Activated T-helper 17 cell treated with anti-CD3 and anti-CD28 coated beads, Interleukin-2, amount 50 U/mL, for 72 hours (primary cell): ENCODE results near the gene PANX2. TPM values are rescaled to one million over a fixed set of nuclear protein-coding genes. Genes with fewer than 3 reads are reported as not detected.

Experiments used
- ATAC-seq: fragments of 150-1000 bp; cut with Tn5 transposase; replicated peaks from 2 replicates; pipeline ENCODE4 v1.10.0; 2021; ENCODE audit warnings: mild to moderate bottlenecking, moderate library complexity
- H3K27ac Mint-ChIP-seq: one replicate; pipeline ENCODE4 v1.8.0; 2022; ENCODE audit warnings: mixed read lengths
- H3K27me3 Mint-ChIP-seq: one replicate; pipeline ENCODE4 v1.8.0; 2022; ENCODE audit warnings: mixed read lengths
- H3K36me3 Mint-ChIP-seq: one replicate; pipeline ENCODE4 v1.8.0; 2022; ENCODE audit warnings: low read depth, mild to moderate bottlenecking, mixed read lengths
- H3K4me1 Mint-ChIP-seq: one replicate; pipeline ENCODE4 v1.8.0; 2022; ENCODE audit warnings: mixed read lengths
- H3K4me3 Mint-ChIP-seq: one replicate; pipeline ENCODE4 v1.8.0; 2022; ENCODE audit warnings: mild to moderate bottlenecking, mixed read lengths
- H3K9me3 Mint-ChIP-seq: one replicate; pipeline ENCODE4 v1.8.0; 2022; ENCODE audit warnings: mixed read lengths
- total RNA-seq, 2 donors: library from RNA; stranded (reverse); gene quantifications; one replicate each; pipeline ENCODE4 v1.2.3, GENCODE V29; 2022

PANX2 gene
- total RNA-seq, 2 donors from 2014 or later = 2.5 to 16.6 TPM

GRCh38 chr22:50222508-50222907 lies 52.0 kb downstream of the PANX2 start:
- Mint-ChIP-seq H3K27me3 (no peaks in the 10 kb centered on the region), H3K36me3 (peaks cover 56% of the 10 kb centered on the region), H3K27ac (no peak overlapping the region), H3K9me3 (no peaks in the 10 kb centered on the region), H3K4me3 (no peak overlapping the region), H3K4me1 (no peaks in the 10 kb centered on the region)
- no peak for ATAC-seq

- Mint-ChIP-seq H3K4me3 (no peak overlapping the region), H3K27ac (no peak overlapping the region), H3K4me1 (peaks cover 6% of the 10 kb centered on the region), H3K9me3 (no peaks in the 10 kb centered on the region), H3K27me3 (no peaks in the 10 kb centered on the region), H3K36me3 (peaks cover 60% of the 10 kb centered on the region)
- no peak for ATAC-seq
Observed at GRCh38 chr22:50224071-50224470, 53.5 kb downstream of the PANX2 start.

DNA sequence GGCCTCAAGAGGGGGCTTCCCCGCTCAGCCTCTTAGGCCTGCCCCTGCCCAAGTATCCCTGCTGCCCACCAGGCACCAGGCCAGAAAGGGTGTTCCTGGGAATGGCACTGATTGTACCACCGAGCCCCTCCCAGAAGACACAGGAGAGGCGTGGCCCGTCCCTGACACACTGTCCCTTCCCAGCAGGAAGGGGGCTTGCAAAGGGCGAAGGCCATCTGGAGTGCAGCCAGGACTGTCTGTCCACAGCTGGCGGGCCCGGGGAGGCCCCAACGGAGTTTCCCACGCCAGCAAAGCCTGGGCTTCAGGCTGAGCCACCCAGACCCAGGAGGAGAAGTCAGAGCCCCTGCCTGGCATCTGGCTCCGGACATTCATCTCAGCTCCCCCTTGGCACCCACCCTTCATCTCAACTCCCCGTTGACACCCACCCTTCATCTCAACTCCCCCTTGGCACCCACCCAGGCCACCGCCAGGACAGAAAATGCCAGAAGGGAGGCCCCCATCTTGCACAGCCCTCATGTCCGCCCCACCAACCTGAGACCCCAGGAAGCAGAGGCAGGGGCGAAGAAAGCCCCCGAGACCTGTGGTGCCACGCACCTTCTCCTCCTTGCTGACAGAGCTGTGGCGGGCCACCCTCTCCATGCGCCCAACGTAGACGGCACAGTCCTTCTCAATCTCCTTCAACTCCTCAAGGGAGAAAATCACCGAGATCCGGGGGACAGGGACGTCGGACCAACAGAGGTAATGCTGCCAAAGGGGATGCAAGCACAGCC lies 54.9 kb downstream of the PANX2 start:
- Mint-ChIP-seq H3K4me3 (no peak overlapping the region), H3K9me3 (no peaks in the 10 kb centered on the region), H3K27ac (no peak overlapping the region), H3K27me3 (no peaks in the 10 kb centered on the region), H3K4me1 (peaks cover 10% of the 10 kb centered on the region), H3K36me3 (peaks cover 71% of the 10 kb centered on the region)
- no peak for ATAC-seq

GRCh38 chr22:50226063-50226874 lies 55.7 kb downstream of the PANX2 start:
- no peaks in the 10 kb centered on the region for H3K9me3 Mint-ChIP-seq
- H3K27ac Mint-ChIP-seq = no peak overlapping the region
- no peak for ATAC-seq
- H3K4me1 Mint-ChIP-seq = peaks cover 10% of the 10 kb centered on the region
- peaks cover 70% of the 10 kb centered on the region for H3K36me3 Mint-ChIP-seq
- no peaks in the 10 kb centered on the region for H3K27me3 Mint-ChIP-seq
- H3K4me3 Mint-ChIP-seq = no peak overlapping the region

DNA sequence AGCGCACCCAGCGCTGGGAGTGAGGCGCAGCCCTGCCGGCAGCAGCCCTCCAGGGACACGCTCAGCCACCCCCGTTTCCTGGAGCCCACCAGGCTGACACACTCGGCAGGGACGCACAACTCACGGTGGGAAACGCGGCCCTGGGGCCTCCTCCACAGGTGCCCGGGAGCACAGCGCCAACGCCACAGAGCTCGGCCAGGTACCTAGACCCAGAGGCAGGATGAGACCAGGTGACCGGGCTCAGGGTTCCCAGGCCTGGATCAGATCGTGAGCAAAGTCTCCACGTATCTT lies 56.3 kb downstream of the PANX2 start:
- Mint-ChIP-seq H3K27me3 (no peaks in the 10 kb centered on the region), H3K27ac (no peak overlapping the region), H3K4me1 (peaks cover 10% of the 10 kb centered on the region), H3K4me3 (no peak overlapping the region), H3K9me3 (no peaks in the 10 kb centered on the region), H3K36me3 (peaks cover 74% of the 10 kb centered on the region)
- no peak for ATAC-seq

DNA sequence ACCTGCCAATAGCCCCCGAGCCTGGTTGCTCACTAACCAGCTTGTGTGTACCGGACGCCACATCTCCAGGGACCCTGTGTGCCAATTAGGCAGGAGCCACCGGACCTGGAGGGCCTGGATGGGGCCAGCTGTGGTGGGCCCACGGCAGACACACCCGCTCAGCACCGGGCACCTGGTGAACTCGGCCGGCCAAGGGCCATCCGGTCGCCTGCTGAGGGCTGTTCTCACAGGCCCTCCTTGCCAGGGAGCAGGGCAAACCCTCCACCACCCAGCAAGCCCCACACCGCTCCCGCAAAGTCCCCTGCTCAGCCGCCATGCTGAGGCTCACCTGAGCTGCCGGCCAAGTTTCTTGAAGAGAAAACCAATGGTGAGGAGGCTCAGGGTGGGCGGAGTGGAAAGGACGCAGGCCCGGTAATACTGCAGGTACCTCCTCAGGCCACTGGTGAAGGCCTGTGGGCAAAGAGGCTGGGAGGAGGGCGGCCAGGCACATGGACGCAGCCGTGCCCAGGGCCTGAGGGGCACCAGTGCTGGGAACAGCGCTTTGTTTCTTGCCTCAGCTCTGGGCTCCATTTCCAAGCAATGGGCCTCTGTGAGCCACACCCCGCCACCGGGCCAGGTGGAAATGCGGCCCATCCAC lies 57.2 kb downstream of the PANX2 start:
- no peaks in the 10 kb centered on the region for H3K9me3 Mint-ChIP-seq

GRCh38 chr22:50228366-50228765 lies 57.8 kb downstream of the PANX2 start:
- peaks cover 10% of the 10 kb centered on the region for H3K4me1 Mint-ChIP-seq
- peak overlapping the region; percentile 51 for H3K27ac Mint-ChIP-seq
- H3K36me3 Mint-ChIP-seq = peaks cover 74% of the 10 kb centered on the region
- no peak overlapping the region for H3K4me3 Mint-ChIP-seq
- no peaks in the 10 kb centered on the region for H3K9me3 Mint-ChIP-seq
- ATAC-seq = no peak
- H3K27me3 Mint-ChIP-seq = no peaks in the 10 kb centered on the region

More for the DNA sequence above, 57.2 kb downstream of the PANX2 start:
- Mint-ChIP-seq H3K27me3 (no peaks in the 10 kb centered on the region), H3K4me3 (no peak overlapping the region), H3K4me1 (peaks cover 10% of the 10 kb centered on the region), H3K27ac (no peak overlapping the region), H3K36me3 (peaks cover 74% of the 10 kb centered on the region)
- no peak for ATAC-seq

DNA sequence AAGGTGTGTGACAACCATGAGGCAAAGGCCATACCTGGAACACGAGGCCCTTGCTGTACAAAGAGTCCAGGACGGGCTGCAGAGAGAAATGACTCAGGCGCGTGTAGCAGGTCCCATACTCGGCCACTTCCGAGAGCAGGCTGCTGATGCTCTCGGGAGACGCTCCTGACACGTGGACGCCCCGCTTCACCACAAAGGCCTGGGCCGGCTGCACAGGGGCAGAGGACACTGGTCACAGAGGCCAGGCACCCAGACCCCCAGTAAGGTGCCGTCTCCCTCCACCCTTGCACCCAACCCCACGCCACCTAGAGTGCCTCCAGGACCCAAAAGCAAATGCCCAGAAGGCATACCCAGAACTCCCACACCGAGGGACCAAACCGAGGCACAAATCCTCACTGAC lies 58.8 kb downstream of the PANX2 start:
- no peaks in the 10 kb centered on the region for H3K27me3 Mint-ChIP-seq
- peaks cover 17% of the 10 kb centered on the region for H3K4me1 Mint-ChIP-seq
- H3K36me3 Mint-ChIP-seq = peaks cover 74% of the 10 kb centered on the region
- H3K4me3 Mint-ChIP-seq = no peak overlapping the region
- H3K9me3 Mint-ChIP-seq = no peaks in the 10 kb centered on the region
- H3K27ac Mint-ChIP-seq = peak overlapping the region; percentile 69
- ATAC-seq = no peak

Other genes with a start within 250 kb of the PANX2 start
- gene PIM3, start 210.0 kb upstream of the PANX2 start, total RNA-seq = 100 to 1,000 TPM in 1 of 2 donors, 10 to 100 TPM in 1; 94.8 to 235 TPM
- under 1 TPM; 0.09 to 0.42 TPM for gene IL17REL, start 158.0 kb upstream of the PANX2 start, total RNA-seq
- not detected for gene TTLL8, start 112.4 kb upstream of the PANX2 start, total RNA-seq
- under 1 TPM in 1 of 2 donors, not detected in 1; 0.13 TPM for gene MLC1, start 85.3 kb upstream of the PANX2 start, total RNA-seq
- gene MOV10L1, start 80.7 kb upstream of the PANX2 start, total RNA-seq = not detected
- 100 to 1,000 TPM in 1 of 2 donors, 10 to 100 TPM in 1; 70.1 to 116 TPM for gene TRABD, start 15.2 kb downstream of the PANX2 start, total RNA-seq
- gene SELENOO, start 30.3 kb downstream of the PANX2 start, total RNA-seq = 10 to 100 TPM; 16.5 to 26.7 TPM
- gene TUBGCP6, start 74.3 kb downstream of the PANX2 start, total RNA-seq = 10 to 100 TPM; 44.5 to 51.1 TPM
- gene HDAC10, start 80.5 kb downstream of the PANX2 start, total RNA-seq = 10 to 100 TPM; 66.4 to 67.5 TPM
- gene MAPK12, start 91.0 kb downstream of the PANX2 start, total RNA-seq = 10 to 100 TPM in 1 of 2 donors, 1 to 10 TPM in 1; 5.0 to 14.8 TPM
- 10 to 100 TPM; 20.9 to 21.7 TPM for gene MAPK11, start 99.6 kb downstream of the PANX2 start, total RNA-seq
- 10 to 100 TPM; 29.1 to 30.4 TPM for gene PLXNB2, start 136.9 kb downstream of the PANX2 start, total RNA-seq
- 1 to 10 TPM; 3.2 to 6.5 TPM for gene DENND6B, start 156.3 kb downstream of the PANX2 start, total RNA-seq
- 10 to 100 TPM; 45.6 to 46.6 TPM for gene PPP6R2, start 172.6 kb downstream of the PANX2 start, total RNA-seq